NCI-H82 (cell line): ENCODE results near the gene AMER2.

ENCODE experiments used
- DNase-seq: peaks from one replicate; lab custom pipeline; 2025; lab: John Stamatoyannopoulos, UW

AMER2 gene

DNA sequence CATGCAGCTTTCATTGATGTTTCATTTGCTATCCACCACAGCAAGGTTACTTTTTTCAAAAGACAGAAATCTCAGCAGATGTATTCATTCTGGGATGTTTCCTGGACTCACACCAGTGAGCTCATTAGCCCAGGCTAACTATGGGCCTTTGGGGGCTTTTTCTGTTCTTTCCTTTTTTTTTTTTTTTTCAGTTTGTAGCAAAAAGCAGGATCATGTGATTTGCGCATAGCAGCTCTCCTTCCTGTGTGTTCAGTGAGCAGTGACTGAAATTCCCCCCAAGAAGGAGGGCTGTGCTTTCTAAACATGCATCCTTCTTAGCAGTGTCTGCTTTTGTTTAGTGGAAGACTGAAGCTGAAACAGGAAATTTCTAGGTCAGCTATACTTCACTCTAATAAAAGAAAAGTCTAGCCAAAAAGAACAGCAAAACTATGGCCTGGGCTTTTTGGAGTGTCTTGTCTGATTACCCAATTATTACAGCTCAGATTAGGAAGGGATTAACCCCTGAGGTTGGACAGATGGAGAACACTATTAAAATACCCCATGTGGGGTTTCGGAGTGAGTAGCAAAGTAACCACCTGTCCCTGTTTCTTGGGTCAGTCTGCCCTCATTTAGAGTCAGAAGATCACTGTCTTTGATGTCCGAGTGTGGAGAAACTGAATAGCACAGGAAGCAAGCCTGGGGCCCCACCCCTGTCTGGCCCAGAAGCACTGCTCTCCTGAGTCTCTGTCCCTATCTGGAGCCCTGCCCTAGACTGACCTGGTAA is 8.9 kb upstream of the AMER2 start:
- DNase-seq = peak; percentile 99

DNA sequence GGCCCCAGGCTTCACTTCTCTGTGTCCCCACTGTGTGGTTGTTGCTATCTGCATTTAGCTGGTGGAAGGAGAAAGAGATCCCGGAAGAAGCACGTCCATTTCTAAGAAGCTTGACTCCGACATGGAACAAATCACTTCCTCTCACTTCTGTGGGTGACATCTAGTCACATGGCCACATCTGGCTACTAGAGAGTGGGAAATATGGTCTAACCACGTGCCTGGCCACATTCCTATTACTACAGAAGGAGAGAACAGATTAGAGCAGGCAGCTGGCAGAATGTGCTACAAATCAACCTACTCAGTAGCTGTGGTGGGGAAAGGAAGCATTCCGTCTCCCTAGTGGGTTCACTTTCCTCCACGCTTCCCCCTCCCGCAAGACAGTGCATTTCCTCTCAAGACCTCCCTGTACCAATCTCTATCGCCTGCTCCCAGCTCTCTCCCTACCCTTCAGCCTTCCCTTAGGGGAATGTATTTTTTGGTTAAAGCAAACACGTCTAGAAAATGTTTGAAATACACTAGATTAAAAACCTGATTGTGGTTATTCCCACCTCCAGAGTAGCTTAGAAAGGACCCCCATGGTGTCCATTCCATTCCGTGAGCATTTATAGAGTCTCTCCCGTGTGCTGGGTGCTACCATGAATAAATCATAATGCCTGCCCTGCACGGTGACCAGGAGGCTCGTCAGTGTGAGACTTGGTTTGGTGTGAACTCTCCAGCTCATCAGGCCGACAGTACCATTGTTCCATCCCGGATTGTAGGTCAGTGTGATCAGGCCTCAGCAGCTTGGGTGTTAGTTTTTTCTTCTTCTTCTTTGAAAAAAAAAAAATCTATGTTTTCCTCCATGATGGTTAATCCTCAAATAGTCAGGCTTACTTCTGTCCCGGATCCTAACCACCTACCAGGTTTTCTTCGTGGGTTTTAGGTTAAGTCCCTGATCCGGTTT is 8.0 kb upstream of the AMER2 start:
- peak; percentile 93 for DNase-seq

DNA sequence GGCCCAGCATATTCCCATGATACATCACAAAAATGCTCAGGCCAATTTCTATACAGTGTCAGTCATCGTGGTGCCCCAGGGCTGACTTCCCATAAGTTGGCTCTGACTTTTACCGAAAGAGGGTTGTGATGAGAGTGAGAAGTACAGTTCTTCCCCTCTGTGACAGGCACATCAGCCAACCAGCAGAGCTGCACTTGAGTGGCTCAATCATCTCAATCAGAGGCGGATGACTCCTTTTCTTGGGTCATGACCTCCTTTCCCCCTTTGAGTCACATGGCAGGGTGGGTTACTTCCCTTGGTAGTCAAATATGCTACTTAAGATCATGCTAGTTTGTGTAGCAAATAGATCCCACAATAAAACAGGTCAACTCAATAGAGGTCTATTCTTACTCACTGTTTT is 6.9 kb upstream of the AMER2 start:
- DNase-seq = peak; percentile 71

DNA sequence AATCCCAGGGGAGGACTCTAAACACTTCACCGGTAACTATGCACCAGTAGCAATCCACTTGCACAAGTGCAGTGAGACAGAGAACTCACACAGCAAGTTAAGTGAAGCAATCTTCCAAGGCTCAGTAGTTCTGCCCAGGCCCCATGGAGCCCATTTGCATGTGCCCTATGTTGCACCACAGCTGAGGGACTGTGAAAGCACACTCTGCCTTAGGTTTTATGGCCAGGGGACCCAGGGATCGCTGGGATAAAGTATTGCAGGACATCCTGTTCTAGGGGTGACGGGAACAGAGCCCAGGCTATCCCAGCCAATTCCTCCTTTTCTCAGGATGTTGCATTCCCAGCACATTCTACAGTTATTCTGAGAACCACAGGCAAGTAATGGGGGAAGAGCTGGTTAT is 6.0 kb upstream of the AMER2 start:
- no peak for DNase-seq

DNA sequence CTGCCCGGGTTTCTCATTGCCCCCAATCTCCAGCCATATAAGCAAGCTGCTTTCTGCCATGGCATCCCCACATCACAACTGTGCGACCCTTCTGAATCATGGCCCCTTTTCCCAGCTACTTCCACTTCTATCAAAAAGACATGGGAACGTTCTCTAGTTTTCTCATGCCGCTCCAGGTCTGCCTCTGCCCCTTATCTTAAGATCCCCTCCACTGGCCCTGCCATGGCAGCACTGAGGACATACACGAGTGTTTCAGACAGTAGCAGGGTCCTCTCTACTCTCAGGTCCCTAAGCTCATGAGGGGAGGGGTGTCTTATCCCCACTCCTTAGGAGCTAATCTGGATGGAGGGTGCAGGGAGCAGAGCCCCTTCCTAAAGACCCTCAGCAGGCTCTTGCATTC is 5.5 kb upstream of the AMER2 start:
- no peak for DNase-seq

DNA sequence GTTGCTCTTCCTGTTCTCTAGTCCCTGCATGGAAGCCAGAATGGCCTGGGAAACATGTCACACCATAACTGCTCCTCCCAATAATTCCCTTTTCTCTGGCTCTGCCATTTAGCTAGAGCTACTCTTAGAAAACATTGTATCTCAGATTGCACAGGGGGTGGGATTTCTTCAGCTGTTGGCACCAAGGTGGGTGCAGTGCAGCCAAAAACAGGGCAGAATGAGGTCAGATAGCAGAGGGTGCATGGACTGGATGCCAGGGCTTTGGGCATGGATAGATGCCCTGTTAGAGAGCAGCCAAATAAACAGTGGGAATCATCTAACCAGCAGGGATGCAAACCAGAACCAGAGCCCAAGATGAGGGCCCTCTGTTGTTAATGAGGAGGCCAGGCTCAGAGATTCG is 4.9 kb upstream of the AMER2 start:
- no peak for DNase-seq

DNA sequence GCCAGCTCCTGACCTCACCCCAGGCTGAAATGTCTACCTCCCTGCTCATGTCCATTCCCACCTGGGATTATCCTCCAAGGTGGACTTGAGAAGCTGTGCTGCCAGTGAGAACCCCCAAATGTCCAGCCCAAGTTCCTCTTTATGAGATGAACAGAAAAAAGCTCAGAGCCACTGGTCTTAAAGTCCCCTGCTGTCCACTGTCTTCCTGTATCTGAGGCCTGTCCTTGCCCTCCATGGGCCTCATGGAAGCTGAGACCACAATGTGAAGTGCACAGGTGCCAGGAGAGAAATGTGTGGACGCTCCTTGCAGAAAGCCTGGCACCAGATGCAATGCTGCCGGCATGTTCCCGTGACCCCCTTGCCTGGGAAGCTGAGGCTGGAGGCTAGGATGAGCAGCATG is 3.3 kb upstream of the AMER2 start:
- no peak for DNase-seq

DNA sequence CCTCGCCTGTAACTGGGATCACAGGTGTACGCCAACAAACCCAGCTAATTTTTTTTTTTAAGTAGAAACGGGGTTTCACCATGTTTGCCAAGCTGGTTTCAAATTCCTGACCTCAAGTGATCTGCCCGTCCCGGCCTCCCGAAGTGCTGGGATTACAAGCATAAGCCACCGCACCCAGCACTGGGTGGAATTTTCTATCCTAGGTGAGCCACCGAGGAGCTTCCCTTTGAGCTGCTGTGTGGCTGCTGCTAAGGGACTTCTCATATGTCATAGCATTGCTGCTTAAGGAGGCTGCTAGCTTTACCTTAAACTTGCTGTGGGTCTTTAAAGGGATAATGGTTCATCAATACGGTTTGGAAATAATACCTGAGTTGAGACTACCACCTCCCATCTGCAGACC is 2.9 kb upstream of the AMER2 start:
- peak; percentile 89 for DNase-seq

DNA sequence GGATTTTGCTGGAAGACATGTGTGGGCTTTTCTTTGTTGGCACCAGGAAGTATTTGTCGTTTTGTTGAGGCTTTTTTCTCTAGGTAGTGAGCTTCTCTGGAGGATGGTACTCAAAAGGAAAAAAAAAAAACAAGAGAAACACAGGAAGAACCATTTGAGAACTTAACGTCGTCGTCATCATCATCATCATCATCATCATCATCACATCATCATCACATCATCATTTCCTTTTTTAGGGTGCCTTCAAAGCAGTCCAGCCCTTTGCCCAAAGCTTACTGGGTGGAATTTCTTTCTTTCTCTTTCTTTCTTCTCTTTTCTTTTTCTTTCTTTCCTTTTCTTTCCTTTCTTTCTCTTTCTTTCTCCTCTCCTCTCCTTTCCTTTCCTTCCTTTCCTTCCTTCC is 2.2 kb upstream of the AMER2 start:
- DNase-seq = no peak

DNA sequence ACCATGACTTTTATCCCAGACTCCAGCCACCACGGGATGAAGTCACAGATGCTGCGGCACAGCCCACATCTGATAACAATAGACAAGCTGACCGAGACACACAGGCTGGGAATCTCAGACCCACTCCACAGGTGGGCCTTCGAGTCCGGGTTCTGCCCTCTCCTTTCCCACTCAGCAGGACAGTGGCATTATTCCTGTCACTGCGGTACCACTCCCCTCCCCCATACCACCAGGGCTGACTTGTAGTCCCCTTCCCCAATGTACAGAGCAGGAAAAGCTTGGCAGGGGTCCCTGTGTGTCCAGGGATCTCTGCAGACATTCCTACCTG is 179 bp upstream of the AMER2 start:
- DNase-seq = no peak

DNA sequence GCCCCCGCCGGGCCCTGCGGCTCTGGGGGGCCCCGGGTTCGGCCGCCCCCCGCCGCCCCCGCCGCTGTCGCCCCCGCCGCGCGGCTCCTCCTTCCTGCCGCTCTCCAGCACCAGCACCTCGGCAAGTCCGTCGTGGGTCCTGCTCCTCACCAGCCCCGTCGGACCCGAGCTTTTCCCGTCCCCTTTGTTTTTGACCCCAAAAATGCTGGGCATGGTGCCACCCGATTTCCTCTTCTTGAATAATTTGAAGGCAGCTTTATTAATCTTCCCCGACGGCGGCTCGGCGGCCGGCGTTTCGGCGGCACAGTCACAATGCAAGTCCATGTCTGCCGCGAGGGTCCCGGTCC is 945 bp downstream of the AMER2 start:
- DNase-seq = no peak

DNA sequence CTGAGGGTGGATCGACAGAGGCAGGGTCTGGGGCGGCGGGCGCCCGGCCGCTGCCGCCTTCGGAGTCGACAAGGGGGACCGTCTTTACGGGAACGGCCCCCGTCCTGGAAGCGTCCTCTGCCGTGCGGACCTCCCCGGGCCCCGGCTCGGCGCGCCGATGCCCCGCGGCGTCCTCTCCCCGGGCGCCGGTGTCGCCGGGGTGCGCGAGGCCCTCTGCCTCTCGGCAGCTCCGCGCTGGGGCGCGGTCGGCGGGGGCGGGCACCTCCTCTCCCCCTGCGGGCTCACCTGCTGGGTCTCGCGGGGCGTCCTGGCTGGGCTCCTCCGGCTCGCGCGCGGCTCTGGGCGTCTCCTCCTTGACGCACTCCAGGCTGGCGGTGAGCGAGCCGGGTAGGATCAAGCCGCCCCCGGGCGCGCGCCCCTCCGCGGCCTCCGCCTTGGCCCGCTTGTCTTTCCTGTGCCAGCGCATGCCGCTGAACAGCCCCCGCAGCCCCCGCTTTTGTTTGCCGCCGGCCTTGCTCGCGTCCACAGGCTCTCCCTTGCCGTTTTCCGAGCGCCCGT is 1.5 kb downstream of the AMER2 start:
- DNase-seq = peak; percentile 72

DNA sequence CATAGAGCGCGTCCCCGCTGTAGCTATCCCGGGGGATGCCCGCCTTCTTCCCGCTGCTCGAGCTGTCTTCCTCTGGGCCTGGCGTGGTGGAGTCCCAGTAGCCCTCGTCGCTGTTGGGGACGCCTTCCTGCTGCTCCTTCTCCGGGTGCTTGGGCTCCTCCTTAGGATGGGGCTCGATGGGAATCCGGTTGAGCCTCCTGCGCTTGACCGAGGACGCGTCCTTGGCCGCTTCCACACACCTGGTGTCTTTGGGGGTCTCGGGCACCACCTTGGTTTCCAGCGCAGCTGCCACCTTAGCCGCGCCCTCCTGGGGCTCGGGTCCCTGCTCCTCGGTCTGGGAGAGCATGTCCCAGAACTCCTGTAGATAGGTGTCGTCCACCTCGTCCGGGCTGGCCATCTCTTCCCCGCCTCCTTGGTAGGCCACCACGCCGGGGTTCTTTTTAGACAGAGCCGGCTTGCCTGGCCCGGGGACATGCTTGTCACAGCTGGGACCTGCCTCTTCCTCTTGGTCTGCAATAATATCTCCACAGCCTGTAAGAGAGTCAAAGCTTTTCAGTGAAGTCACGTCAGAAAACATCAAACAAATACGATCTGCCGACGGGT is 2.0 kb downstream of the AMER2 start:
- DNase-seq = peak; percentile 90

DNA sequence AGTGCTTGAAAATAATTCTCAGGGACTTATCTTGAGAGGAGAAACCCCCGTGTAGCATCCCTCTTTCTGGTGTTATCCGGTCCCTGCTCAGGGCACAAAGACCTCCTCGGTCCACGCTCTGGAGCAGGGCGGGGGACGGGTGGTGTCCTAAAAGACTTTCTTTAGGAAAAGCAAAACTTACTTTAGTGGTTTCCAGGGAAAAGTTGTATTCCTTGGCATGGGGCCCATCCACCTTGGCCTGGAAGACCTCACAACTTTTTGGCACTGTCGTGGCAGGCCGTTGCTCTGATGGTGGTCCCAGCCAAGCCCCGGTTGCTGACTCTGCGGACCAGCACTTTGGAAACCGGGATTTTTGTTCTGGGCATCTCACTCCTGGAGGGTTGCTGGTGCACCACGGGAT is 2.7 kb downstream of the AMER2 start:
- DNase-seq = peak; percentile 83

DNA sequence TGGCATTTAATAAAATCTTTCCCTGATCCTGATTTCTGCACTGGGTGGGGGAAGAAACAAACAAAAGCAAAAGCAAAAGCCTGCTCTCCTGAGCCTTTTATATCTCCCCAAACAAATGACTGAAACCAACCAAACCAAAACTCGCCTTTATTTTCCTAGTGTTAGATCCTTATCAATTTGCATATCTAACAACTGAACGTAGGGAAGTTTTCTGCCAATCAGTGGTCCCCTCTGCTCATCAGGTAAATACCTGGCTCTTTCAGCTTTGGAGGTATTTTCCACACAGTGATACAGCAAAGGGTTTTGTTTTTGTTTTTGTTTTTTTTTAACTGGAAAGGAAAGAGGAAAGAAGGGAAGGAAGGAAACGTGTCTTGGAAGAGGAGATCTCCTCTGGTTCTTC is 3.3 kb downstream of the AMER2 start:
- peak; percentile 81 for DNase-seq

DNA sequence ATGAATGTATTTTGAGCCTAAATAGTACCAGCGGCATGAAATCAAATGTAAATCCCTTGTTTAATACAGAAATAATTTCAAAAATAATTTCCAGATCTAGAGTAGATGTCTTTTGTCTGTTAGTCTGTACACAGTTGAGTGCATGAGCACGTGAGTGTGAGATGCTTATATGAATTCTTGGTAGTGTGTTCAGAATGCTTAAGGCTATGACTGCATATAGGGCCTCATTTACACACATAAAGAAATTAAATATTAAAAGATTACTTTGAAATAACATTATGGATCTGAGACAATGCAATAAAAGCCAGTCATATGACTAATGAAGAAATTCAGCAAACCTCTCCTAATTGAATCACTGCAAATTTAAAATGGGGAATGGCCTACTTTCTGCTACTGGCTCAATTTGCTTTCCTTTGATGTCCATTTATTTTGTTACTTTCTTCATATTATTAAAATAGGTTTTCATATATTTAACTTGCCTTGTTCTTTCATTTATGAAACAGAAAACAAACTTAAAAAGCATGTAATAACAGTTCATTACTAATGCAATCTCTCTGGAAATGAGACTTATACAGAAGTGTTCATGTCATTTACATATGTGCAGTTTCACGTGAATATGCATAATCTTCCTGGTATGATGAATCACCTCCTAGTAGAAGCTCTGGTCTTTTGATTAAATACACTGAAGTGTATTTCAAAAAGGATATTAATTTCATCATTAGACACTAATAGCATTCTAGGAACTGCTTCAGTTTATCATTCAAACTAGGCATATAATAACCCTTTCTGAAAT is 4.5 kb downstream of the AMER2 start:
- DNase-seq = peak; percentile 76

DNA sequence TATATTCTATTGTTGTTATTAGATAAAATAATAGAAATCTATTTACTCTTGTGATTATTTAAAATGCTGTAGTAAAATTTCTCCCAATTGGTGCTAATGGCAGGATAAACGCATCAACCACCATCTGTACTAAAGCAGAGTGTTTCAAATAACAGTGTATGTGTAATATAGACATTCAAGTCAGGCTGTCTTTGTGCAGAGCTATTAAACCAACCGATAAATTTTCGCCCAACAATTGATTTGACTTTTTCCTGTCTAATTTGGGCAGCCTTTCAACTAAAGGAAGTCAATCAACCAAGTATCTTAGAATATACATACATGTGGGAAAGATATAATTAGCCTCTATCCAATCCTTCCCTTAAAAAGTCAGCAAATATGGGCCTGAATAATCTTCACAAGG is 5.8 kb downstream of the AMER2 start:
- peak; percentile 71 for DNase-seq

DNA sequence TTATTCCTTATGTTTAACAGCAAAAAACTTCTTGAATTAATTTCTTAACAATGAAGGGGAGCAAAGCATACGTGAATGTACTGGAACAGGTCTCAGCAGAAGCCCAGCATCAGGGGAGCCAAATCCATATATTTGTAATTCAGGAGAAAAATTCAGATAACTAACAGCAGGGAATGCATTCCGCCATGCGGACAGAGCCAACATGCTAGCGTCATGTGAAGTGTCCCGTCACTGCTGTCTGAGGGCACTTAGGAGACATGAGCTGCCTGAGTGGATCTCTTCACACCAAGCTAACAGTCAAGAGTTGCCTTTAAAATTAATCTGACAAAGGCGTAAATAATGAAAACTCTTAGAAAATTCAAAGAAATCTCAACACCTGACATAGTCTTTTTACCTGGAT is 6.4 kb downstream of the AMER2 start:
- DNase-seq = peak; percentile 85

DNA sequence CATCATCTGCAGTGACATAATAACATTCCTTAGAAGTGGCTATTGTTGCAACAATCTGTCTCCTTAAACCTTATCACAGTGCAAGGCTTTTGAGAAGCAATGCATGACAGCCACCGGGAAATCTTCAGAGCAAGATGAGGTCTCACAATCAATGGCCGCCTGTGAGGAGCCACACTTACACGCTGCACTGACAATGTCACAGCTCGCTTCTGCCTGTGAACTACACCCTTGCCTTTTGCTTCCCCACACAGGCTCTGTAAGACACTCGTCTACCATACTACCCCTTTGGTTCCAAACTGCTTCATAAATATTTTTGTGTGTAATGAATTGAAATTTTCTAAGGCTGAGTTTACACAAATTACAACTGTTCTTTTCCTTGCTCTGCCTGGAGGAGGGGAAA is 6.9 kb downstream of the AMER2 start:
- DNase-seq = peak; percentile 87

DNA sequence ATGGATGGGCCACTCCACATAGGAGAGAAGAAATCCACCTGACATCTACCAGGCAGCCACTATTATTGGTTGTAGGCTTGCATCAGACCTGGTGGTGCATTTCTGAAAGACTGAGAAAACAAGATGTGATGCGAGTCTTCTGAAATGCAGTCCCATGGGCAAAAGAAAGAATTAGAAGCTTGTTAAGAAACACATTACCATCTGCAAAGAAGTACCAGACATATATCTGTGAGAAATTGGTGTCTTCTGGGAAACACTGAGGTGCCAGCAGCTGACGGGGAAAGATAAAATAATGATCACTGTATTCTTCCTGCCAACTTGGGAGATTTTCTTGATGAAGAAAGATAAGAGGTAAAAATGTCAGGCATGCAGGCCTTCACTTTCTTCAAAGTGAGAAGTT is 14.4 kb downstream of the AMER2 start:
- DNase-seq = no peak

DNA sequence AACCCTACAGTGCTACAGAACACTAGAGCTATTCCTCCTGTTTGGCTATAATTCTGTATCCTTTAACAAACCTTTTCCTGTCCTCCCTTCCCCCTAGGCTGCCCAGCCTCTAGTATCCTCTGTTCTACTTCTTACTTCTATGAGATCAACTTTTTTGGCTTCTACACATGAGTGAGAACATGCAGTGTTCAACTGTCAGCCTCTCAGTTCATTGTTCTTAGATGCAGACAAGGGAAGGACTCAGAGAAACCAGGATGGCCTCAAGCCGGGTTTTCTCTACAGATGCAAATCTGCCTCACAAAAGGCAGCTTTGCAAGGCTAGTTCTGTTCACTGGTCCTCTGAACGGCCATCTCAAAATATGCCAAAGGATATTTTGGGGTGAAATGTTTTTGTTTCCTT is 18.4 kb downstream of the AMER2 start:
- no peak for DNase-seq

DNA sequence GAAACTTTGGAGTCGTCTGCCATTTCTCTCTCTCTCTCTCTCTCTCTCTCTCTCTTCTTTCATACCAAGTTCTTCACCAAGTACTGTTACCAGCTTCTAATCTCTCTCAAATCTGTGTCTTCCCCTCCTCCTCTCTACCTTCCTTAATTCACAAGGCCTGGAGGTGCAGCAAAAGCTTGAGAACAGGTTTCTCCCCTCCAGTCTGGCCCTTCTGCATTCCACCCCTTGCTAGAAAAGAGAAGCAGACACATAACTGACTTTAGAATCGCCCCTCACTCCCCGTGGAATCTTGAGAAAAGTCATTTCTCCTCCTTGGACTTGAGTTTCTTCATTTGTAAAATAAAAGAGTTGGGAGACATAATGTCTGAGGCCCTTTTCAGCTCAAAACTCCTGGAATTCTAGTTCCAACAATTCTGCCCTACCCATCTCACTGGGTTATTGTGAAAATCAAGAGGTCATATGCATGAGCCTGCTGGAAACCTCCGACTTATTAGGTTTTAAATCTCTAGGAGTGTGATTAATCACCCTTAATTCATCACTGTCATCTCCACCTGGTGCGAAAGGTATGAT is 20.4 kb downstream of the AMER2 start:
- DNase-seq = peak; percentile 24
